Lower lobe of right lung (tissue), 2 donors: Measurements from ENCODE around the gene PLAAT3. TPM values are rescaled to one million over a fixed set of nuclear protein-coding genes. Genes with fewer than 3 reads are reported as not detected.
"Not testable (repeated sequence)": the region's sequence is repeated elsewhere in the genome, so short reads cannot be mapped to it uniquely, and the experiment has no call there.

Source experiments
- ATAC-seq, 2 donors: fragments of 200-7000 bp; cut with Tn5 transposase; one replicate each; pipeline ENCODE4 v1.9.1; 2020 to 2022; ENCODE audit warnings: mild to moderate bottlenecking in 2 of 2, moderate library complexity in 2 of 2
- DNase-seq: peaks from one replicate; pipeline ENCODE4 v3.0.0-alpha.2; 2020
- H3K27ac ChIP-seq: fragments of 200-600 bp; one replicate; pipeline ENCODE4 v1.8.0; 2022
- H3K27me3 ChIP-seq: fragments of 200-600 bp; one replicate; pipeline ENCODE4 v1.8.0; 2022; ENCODE audit warnings: low read depth
- H3K36me3 ChIP-seq: fragments of 200-600 bp; one replicate; pipeline ENCODE4 v1.8.0; 2022; ENCODE audit warnings: mild to moderate bottlenecking
- H3K4me1 ChIP-seq: fragments of 200-600 bp; one replicate; pipeline ENCODE4 v1.8.0; 2022
- H3K4me3 ChIP-seq: fragments of 200-600 bp; one replicate; pipeline ENCODE4 v1.8.0; 2022; ENCODE audit warnings: mild to moderate bottlenecking
- H3K9me3 ChIP-seq: fragments of 200-600 bp; one replicate; pipeline ENCODE4 v1.8.0; 2022
- CTCF ChIP-seq: fragments of 200-600 bp; IDR thresholded peaks from one replicate; pipeline ENCODE4 v1.8.0; 2022; ENCODE audit warnings: antibody characterized with exemption, mild to moderate bottlenecking
- intact Hi-C: fragments of 100-400 bp; cut with DNase I; formaldehyde crosslinking; loops from one replicate; pipeline ENCODE4 v1.11.0; 2022
- total RNA-seq: library from RNA; stranded (reverse); fragmentation: NEBNext Ultra II Directional; extraction: Animal tissue kit (Norgen Biotek cat#: 25700); gene quantifications from one replicate; pipeline ENCODE4 v1.2.1, GENCODE V29; 2021
- donor health status: DM: no; HTN: yes; CAD: no; lungs with severe emphysema.

Gene PLAAT3
- total RNA-seq, 1 donor from 2014 or later: 81.9 TPM

DNA sequence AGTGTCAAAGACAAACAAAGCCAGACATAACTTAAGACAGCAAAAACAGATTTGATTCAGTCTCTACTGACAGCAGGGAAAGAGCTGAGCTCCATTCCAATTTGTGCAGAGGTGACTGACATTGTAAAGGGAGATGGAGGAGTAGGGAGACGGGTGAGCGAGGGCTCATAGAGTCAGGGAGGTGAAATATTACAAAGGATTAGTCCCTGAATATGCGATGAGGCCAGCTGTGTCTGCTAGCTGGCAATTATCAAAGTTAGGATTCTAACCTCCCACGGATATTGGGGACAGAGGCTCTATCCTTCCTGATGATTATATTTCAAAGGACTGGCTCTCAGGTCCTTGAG lies 59.4 kb downstream of the PLAAT3 start:
- Histone ChIP-seq H3K27ac (no peak overlapping the region), H3K9me3 (no peaks in the 10 kb centered on the region), H3K4me1 (peaks cover 24% of the 10 kb centered on the region), H3K4me3 (no peak overlapping the region), H3K36me3 (no peaks in the 10 kb centered on the region), H3K27me3 (no peaks in the 10 kb centered on the region)
- ATAC-seq (no peak), DNase-seq (no peak)
- intact Hi-C loops: no loop called here
- no peak for TF ChIP-seq CTCF

DNA sequence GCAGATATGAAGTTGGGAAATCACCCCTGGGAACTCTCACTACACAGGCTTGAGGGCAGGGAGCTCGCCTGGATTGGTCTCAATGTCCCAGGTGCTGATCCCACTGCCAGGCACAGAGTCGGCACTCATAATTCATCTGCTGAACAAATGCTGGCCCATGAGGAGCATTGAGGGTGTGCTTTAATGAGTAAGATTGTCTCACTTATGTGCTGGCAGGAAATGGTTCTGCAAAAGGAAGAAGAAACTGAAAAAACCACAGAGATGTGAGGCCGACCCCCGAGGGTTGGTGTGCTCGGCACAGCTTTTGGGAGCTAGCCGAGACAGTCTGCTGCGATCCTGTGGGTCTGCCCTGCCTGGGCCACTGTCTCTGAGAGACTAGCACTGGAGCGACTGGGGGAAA lies 60.5 kb downstream of the PLAAT3 start:
- no peak overlapping the region for H3K27ac ChIP-seq

GRCh38 chr11:63552921-63553320 lies 61.3 kb downstream of the PLAAT3 start:
- ATAC-seq: no peak
- H3K9me3 ChIP-seq: no peaks in the 10 kb centered on the region
- no peak overlapping the region for H3K27ac ChIP-seq
- no peak overlapping the region for H3K4me3 ChIP-seq
- H3K27me3 ChIP-seq: no peaks in the 10 kb centered on the region
- peaks cover 8% of the 10 kb centered on the region for H3K4me1 ChIP-seq
- H3K36me3 ChIP-seq: no peaks in the 10 kb centered on the region
- no peak for TF ChIP-seq CTCF
- intact Hi-C loops: no loop called here
- DNase-seq: no peak

More for the DNA sequence above, 60.5 kb downstream of the PLAAT3 start:
- no peaks in the 10 kb centered on the region for H3K36me3 ChIP-seq
- DNase-seq: no peak
- TF ChIP-seq CTCF: no peak
- H3K4me3 ChIP-seq: no peak overlapping the region
- H3K27me3 ChIP-seq: no peaks in the 10 kb centered on the region
- no peaks in the 10 kb centered on the region for H3K9me3 ChIP-seq
- ATAC-seq: peak; percentile 37 to 49
- intact Hi-C loops: no loop called here
- H3K4me1 ChIP-seq: peaks cover 14% of the 10 kb centered on the region

DNA sequence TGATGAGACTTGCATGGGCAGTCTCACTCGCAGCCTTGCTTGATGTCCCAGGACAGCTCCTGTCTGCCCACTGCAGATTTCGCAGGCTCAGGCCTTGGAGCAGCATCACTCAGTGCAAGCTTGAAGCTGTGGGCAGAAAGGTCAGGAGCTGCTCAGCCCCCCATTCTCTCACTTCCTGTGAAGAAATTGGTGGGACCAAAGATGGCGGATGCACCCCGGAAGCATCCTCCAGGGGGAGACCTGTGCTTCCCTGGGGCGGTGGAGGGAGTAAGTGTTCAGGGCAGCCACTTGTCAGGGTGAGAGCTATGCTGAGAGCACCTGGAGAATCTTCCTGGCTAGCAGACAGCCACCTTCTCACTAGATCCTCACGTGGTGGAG lies 62.4 kb downstream of the PLAAT3 start:
- no peak overlapping the region for H3K27ac ChIP-seq

DNA sequence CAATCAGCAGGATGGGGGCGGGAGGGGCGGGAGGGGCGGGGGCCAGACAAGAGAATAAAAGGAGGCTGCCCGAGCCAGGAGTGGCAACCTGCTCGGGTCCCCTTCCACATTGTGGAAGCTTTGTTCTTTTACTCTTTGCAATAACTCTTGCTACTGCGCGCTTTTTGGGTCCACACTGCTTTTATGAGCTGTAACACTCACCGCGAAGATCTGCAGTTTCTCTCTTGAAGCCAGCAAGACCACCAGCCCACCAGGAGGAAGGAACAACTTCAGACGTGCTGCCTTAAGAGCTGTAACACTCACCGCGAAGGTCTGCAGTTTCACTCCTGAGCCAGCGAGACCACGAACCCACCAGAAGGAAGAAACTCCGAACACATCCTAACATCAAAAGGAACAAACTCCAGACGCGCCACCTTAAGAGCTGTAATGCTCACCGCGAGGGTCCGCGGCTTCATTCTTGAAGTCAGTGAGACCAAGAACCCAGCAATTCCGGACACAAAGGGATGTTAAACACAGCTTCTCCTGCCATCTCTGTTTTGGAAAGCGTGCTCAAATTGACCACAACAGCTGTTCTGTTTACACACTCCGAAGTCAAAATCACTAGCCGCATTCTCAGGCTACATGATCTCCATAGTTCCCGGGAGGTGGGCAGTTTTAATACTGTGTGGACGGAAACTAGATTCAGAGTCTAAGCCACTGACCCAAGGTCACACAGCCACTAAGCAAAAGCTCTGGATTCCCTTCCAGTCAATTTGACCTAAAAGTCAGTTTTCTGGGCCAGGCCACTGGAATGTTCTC lies 62.9 kb downstream of the PLAAT3 start:
- ATAC-seq (no peak), DNase-seq (no peak)
- Histone ChIP-seq H3K27me3 (no peaks in the 10 kb centered on the region), H3K9me3 (no peaks in the 10 kb centered on the region), H3K4me3 (no peak overlapping the region), H3K27ac (no peak overlapping the region), H3K36me3 (peaks cover 13% of the 10 kb centered on the region), H3K4me1 (peaks cover 8% of the 10 kb centered on the region)
- intact Hi-C loops: no loop called here
- no peak for TF ChIP-seq CTCF

More for the DNA sequence above, 62.4 kb downstream of the PLAAT3 start:
- ATAC-seq (peak in 1 of 2 donors; percentile 8), DNase-seq (no peak)
- no peaks in the 10 kb centered on the region for H3K27me3 ChIP-seq
- intact Hi-C loops: no loop called here
- H3K9me3 ChIP-seq: no peaks in the 10 kb centered on the region
- H3K4me1 ChIP-seq: peaks cover 8% of the 10 kb centered on the region
- no peak overlapping the region for H3K4me3 ChIP-seq
- TF ChIP-seq CTCF: no peak
- peaks cover 7% of the 10 kb centered on the region for H3K36me3 ChIP-seq

- ATAC-seq, intact Hi-C loops, H3K4me1 ChIP-seq, H3K4me3 ChIP-seq, H3K9me3 ChIP-seq, H3K27me3 ChIP-seq, H3K27ac ChIP-seq, DNase-seq: not testable (repeated sequence)
- H3K36me3 ChIP-seq: peaks cover 23% of the 10 kb centered on the region
These were observed 64.0 kb downstream of the PLAAT3 start for GRCh38 chr11:63550156-63550700.
